22Rv1 (cell line): Measurements from ENCODE around the gene RPRML.

Experiments
- H3K27ac ChIP-seq: fragments of 450-650 bp; 2 replicates; pipeline ENCODE4 v1.5.1; 2017
- CTCF ChIP-seq: fragments of 450-650 bp; IDR thresholded peaks from 2 replicates; pipeline ENCODE4 v1.5.1; 2017; ENCODE audit warnings: mild to moderate bottlenecking
- ZFX ChIP-seq: fragments of 450-650 bp; IDR thresholded peaks from 2 replicates; pipeline ENCODE4 v1.6.1; 2017; ENCODE audit warnings: antibody characterized with exemption, borderline replicate concordance

Gene RPRML

GRCh38 chr17:46950342-46950996 lies 28.6 kb downstream of the RPRML start:
- no peak overlapping the region for H3K27ac ChIP-seq
- TF ChIP-seq CTCF (no peak), ZFX (no peak)

GRCh38 chr17:46949291-46950174 lies 29.5 kb downstream of the RPRML start:
- H3K27ac ChIP-seq, result no peak overlapping the region

GRCh38 chr17:46948544-46948943 lies 30.5 kb downstream of the RPRML start:
- TF ChIP-seq ZFX (no peak), CTCF (no peak)
- H3K27ac ChIP-seq, result no peak overlapping the region

More at GRCh38 chr17:46949291-46950174, 29.5 kb downstream of the RPRML start:
- TF ChIP-seq CTCF, result no peak
- no peak for TF ChIP-seq ZFX

- no peak overlapping the region for H3K27ac ChIP-seq
- TF ChIP-seq ZFX, result no peak
- no peak for TF ChIP-seq CTCF
These were observed 31.8 kb downstream of the RPRML start for GRCh38 chr17:46947216-46947615.

GRCh38 chr17:46944931-46945330 lies 34.1 kb downstream of the RPRML start:
- H3K27ac ChIP-seq, result no peak overlapping the region
- no peak for TF ChIP-seq ZFX
- no peak for TF ChIP-seq CTCF

- no peak overlapping the region for H3K27ac ChIP-seq
- TF ChIP-seq ZFX (no peak), CTCF (no peak)
These were observed 35.3 kb downstream of the RPRML start for GRCh38 chr17:46943501-46944393.
